Subcutaneous adipose tissue (tissue), 4 donors: ENCODE data around the gene TENT4B. TPM values are rescaled to one million over a fixed set of nuclear protein-coding genes. Genes with fewer than 3 reads are reported as not detected.

Experiments
- CTCF ChIP-seq: fragments of 450-650 bp; IDR thresholded peaks from one replicate; pipeline ENCODE4 v1.5.1; 2016; ENCODE audit warnings: low read depth, mild to moderate bottlenecking, control low read depth, antibody characterized with exemption, moderate library complexity
- total RNA-seq, 4 donors: library from RNA; depleted of rRNA; stranded (reverse); fragments of >200 nt; gene quantifications; one replicate each; pipeline ENCODE4 v1.1.0, GENCODE V29; 2016

TENT4B gene
- total RNA-seq, 4 donors from 2014 or later = 12.4 to 14.3 (median 13.2) TPM

- no peak for TF ChIP-seq CTCF
These were observed 57.3 kb downstream of the TENT4B start for GRCh38 chr16:50210266-50211038.

- TF ChIP-seq CTCF = no peak
These were observed 60.9 kb downstream of the TENT4B start for GRCh38 chr16:50213939-50214519.

GRCh38 chr16:50215680-50216079, 62.6 kb downstream of the TENT4B start:
- no peak for TF ChIP-seq CTCF

- TF ChIP-seq CTCF = no peak
These were observed 63.1 kb downstream of the TENT4B start for GRCh38 chr16:50216231-50216630.

- no peak for TF ChIP-seq CTCF
These were observed 66.4 kb downstream of the TENT4B start for GRCh38 chr16:50219402-50219975.

- no peak for TF ChIP-seq CTCF
These were observed 71.2 kb downstream of the TENT4B start for GRCh38 chr16:50224286-50224685.

GRCh38 chr16:50227120-50227519, 74.0 kb downstream of the TENT4B start:
- no peak for TF ChIP-seq CTCF
